Calu3 (cell line): ENCODE data around the gene PTPRR. TPM values are rescaled to one million over a fixed set of nuclear protein-coding genes. Genes with fewer than 3 reads are reported as not detected.

Experiments
- BruUV-seq: library from RNA; stranded (reverse); fragments of 400-500 nt; replicated peaks from 2 replicates; lab custom pipeline; 2021; lab: Mats Ljungman, UMichigan
- CTCF ChIA-PET: fragments of 300-600 bp; sonication (Branson Sonifier 250); formaldehyde crosslinking; loops from one replicate; lab custom pipeline; 2022; ENCODE audit warnings: antibody characterized with exemption; lab: Charles Lee
- DNase-seq: peaks from one replicate; pipeline ENCODE4 v3.0.0; 2022
- H3K27ac Mint-ChIP-seq: one replicate; pipeline ENCODE4 v1.8.0; 2022; ENCODE audit warnings: mixed read lengths; ENCODE audit not compliant: unreplicated experiment
- H3K27me3 Mint-ChIP-seq: one replicate; pipeline ENCODE4 v1.8.0; 2022; ENCODE audit warnings: mixed read lengths; ENCODE audit not compliant: unreplicated experiment
- H3K36me3 Mint-ChIP-seq: one replicate; pipeline ENCODE4 v1.8.0; 2022; ENCODE audit warnings: mild to moderate bottlenecking, moderate library complexity, mixed read lengths; ENCODE audit not compliant: insufficient read depth, unreplicated experiment
- H3K4me1 Mint-ChIP-seq: one replicate; pipeline ENCODE4 v1.8.0; 2022; ENCODE audit warnings: mild to moderate bottlenecking, low read depth, mixed read lengths; ENCODE audit not compliant: unreplicated experiment
- H3K4me3 Mint-ChIP-seq: one replicate; pipeline ENCODE4 v1.8.0; 2022; ENCODE audit warnings: mild to moderate bottlenecking, low read depth, moderate library complexity, mixed read lengths; ENCODE audit not compliant: unreplicated experiment
- H3K9me3 Mint-ChIP-seq: one replicate; pipeline ENCODE4 v1.8.0; 2022; ENCODE audit warnings: low read depth, mixed read lengths; ENCODE audit not compliant: unreplicated experiment
- CTCF ChIP-seq: fragments of 200-600 bp; IDR thresholded peaks from one replicate; pipeline ENCODE4 v1.8.0; 2022; ENCODE audit warnings: antibody characterized with exemption; ENCODE audit not compliant: unreplicated experiment
- intact Hi-C: fragments of 100-400 bp; cut with micrococcal nuclease; formaldehyde crosslinking; loops from one replicate; pipeline ENCODE4 v1.10.0; 2022; ENCODE audit not compliant: unreplicated experiment
- total RNA-seq: library from RNA; stranded (reverse); gene quantifications from 2 replicates; pipeline ENCODE4 v1.2.3, GENCODE V29; 2022

PTPRR gene
- total RNA-seq, 1 experiment from 2014 or later = 39.1 TPM

- H3K36me3 Mint-ChIP-seq = peaks cover under 1% of the 10 kb centered on the region
- no peak for DNase-seq
- no peaks in the 10 kb centered on the region for H3K9me3 Mint-ChIP-seq
- no TSS peak for BruUV-seq
- H3K27me3 Mint-ChIP-seq = peaks cover 24% of the 10 kb centered on the region
- no peak overlapping the region for H3K4me3 Mint-ChIP-seq
- no peak for TF ChIP-seq CTCF
- H3K27ac Mint-ChIP-seq = no peak overlapping the region
- CTCF ChIA-PET = interaction anchor here (0.7 kb wide), 1 partner anchor 373 kb away, joined by 3 read pairs; no protein-coding TSS in a partner anchor
- intact Hi-C loops = loop anchor here (5.0 kb wide), 1 partner anchor 528 kb away; no protein-coding TSS in a partner anchor
- no peaks in the 10 kb centered on the region for H3K4me1 Mint-ChIP-seq
These were observed 5.0 kb upstream of the PTPRR start for GRCh38 chr12:70925539-70925938.

- no peak overlapping the region for H3K27ac Mint-ChIP-seq
- BruUV-seq = no TSS peak
These were observed 353 bp upstream of the PTPRR start for GRCh38 chr12:70920891-70921290.

GRCh38 chr12:70919597-70920035 is 922 bp downstream of the PTPRR start:
- Mint-ChIP-seq H3K27ac (no peak overlapping the region), H3K9me3 (no peaks in the 10 kb centered on the region), H3K36me3 (peaks cover 5% of the 10 kb centered on the region), H3K4me1 (peaks cover 8% of the 10 kb centered on the region), H3K27me3 (peaks cover 65% of the 10 kb centered on the region), H3K4me3 (peak overlapping the region; percentile 69)
- BruUV-seq = no TSS peak
- no peak for DNase-seq
- CTCF ChIA-PET = no interaction called here
- intact Hi-C loops = no loop called here
- no peak for TF ChIP-seq CTCF

More at GRCh38 chr12:70920891-70921290, 353 bp upstream of the PTPRR start:
- intact Hi-C loops = no loop called here
- Mint-ChIP-seq H3K4me1 (peaks cover 8% of the 10 kb centered on the region), H3K4me3 (peak overlapping the region; percentile 69), H3K27me3 (peaks cover 52% of the 10 kb centered on the region), H3K36me3 (peaks cover 5% of the 10 kb centered on the region), H3K9me3 (no peaks in the 10 kb centered on the region)
- CTCF ChIA-PET = no interaction called here
- DNase-seq = no peak
- no peak for TF ChIP-seq CTCF

- TF ChIP-seq CTCF = no peak
- BruUV-seq = no TSS peak
- CTCF ChIA-PET = no interaction called here
- DNase-seq = no peak
- Mint-ChIP-seq H3K27me3 (peaks cover 69% of the 10 kb centered on the region), H3K27ac (no peak overlapping the region), H3K36me3 (peaks cover 5% of the 10 kb centered on the region), H3K4me1 (peaks cover 8% of the 10 kb centered on the region), H3K4me3 (no peak overlapping the region), H3K9me3 (no peaks in the 10 kb centered on the region)
- intact Hi-C loops = no loop called here
These were observed 1.4 kb downstream of the PTPRR start for GRCh38 chr12:70919176-70919575.
